DOHH2 (cell line): ENCODE data around the gene PAX7.

Experiments
- H3F3A ChIP-seq: fragments of 200-600 bp; sonication (generic), shearing (Covaris generic); 2 replicates; pipeline ENCODE4 v1.6.0; 2016; ENCODE audit warnings: antibody characterized with exemption, mild to moderate bottlenecking; ENCODE audit not compliant: control insufficient read depth, insufficient read depth
- H3K27ac ChIP-seq: fragments of 200-600 bp; sonication (generic); 2 replicates; pipeline ENCODE4 v1.5.1; 2014; ENCODE audit warnings: low read depth, mild to moderate bottlenecking, low read length, moderate library complexity
- H3K27me3 ChIP-seq: fragments of 200-600 bp; sonication (generic); 2 replicates; pipeline ENCODE4 v1.6.1; 2014; ENCODE audit warnings: mild to moderate bottlenecking, low read length, mixed read lengths; ENCODE audit not compliant: control insufficient read depth
- H3K36me3 ChIP-seq: fragments of 200-600 bp; sonication (generic); 2 replicates; pipeline ENCODE4 v1.6.1; 2014; ENCODE audit warnings: mild to moderate bottlenecking, low read length, moderate library complexity, mixed read lengths; ENCODE audit not compliant: control insufficient read depth
- H3K4me1 ChIP-seq: fragments of 200-600 bp; sonication (generic); 2 replicates; pipeline ENCODE4 v1.6.1; 2014; ENCODE audit warnings: mild to moderate bottlenecking, low read length, mixed read lengths; ENCODE audit not compliant: control insufficient read depth
- H3K4me2 ChIP-seq: fragments of 200-600 bp; sonication (generic); 2 replicates; pipeline ENCODE4 v1.6.0; 2014; ENCODE audit warnings: mild to moderate bottlenecking, low read length, moderate library complexity
- H3K4me3 ChIP-seq: fragments of 200-600 bp; sonication (generic); 2 replicates; pipeline ENCODE4 v1.5.1; 2014; ENCODE audit warnings: mild to moderate bottlenecking, low read length, mixed read lengths
- H3K79me2 ChIP-seq: fragments of 200-600 bp; sonication (generic); 2 replicates; pipeline ENCODE4 v1.6.1; 2014; ENCODE audit warnings: mild to moderate bottlenecking, low read length, mixed read lengths; ENCODE audit not compliant: control insufficient read depth
- H3K9me2 ChIP-seq: fragments of 200-600 bp; sonication (generic); replicated peaks from 2 replicates; pipeline ENCODE4 v1.6.1; 2014; ENCODE audit warnings: mild to moderate bottlenecking, low read length, mixed read lengths; ENCODE audit not compliant: control insufficient read depth
- H3K9me3 ChIP-seq: fragments of 200-600 bp; sonication (generic); 2 replicates; pipeline ENCODE4 v1.6.1; 2014; ENCODE audit warnings: antibody characterized with exemption, low read length, mixed read lengths; ENCODE audit not compliant: control insufficient read depth, insufficient read depth
- H4K20me1 ChIP-seq: fragments of 200-600 bp; sonication (generic); 2 replicates; pipeline ENCODE4 v1.6.0; 2014; ENCODE audit warnings: low read depth, mild to moderate bottlenecking, antibody characterized with exemption, low read length, moderate library complexity; ENCODE audit not compliant: control insufficient read depth, insufficient read depth
- EZH2phosphoT487 ChIP-seq: fragments of 200-600 bp; sonication (generic); IDR thresholded peaks from 2 replicates; pipeline ENCODE4 v1.6.1; 2017; ENCODE audit warnings: borderline replicate concordance, mild to moderate bottlenecking, antibody characterized with exemption, low read length, moderate library complexity, mixed read lengths
- TF ChIP-seq, protein P1 (sequence below): fragments of 200-600 bp; sonication (generic); IDR thresholded peaks from one replicate; pipeline ENCODE4 v1.5.1; 2014; ENCODE audit warnings: antibody characterized with exemption, mild to moderate bottlenecking, low read depth, low read length; ENCODE audit not compliant: poor library complexity, severe bottlenecking

Gene PAX7

DNA sequence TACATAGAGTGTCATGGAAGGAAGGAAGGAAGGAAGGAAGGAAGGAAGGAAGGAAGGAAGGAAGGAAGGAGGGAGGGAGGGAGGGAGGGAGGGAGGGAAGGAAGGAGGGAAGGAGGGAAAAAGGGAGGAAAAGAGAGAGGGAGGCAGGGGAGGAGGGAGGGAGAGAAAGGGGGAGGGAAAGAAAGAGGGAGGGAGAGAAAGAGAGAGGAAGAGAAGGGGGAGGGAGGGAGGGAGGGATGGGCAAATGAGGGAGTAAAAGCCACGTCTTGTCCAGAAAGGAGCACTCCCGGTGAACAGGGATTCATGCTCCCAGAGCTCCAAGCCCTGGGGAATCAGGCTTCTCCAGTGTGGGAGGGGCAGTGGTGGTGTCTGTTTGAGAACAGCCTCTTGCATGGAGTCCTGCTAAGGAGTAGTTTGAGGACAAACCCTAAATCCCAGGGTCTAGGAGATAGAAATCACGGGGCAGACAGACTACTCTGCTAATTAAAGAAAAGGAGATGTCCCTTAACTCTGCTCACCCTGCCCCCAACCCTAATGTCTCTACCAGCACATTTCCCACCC lies 157.3 kb downstream of the PAX7 start:
- Histone ChIP-seq H3F3A (no peaks in the 10 kb centered on the region), H3K9me2 (no peaks in the 10 kb centered on the region), H4K20me1 (no peaks in the 10 kb centered on the region), H3K27me3 (peaks cover 5% of the 10 kb centered on the region; the same call in 1 of the 2 replicates), H3K4me2 (no peak overlapping the region), H3K27ac (no peak overlapping the region), H3K9me3 (no peaks in the 10 kb centered on the region), H3K36me3 (no peaks in the 10 kb centered on the region), H3K4me3 (no peak overlapping the region), H3K4me1 (peaks cover 7% of the 10 kb centered on the region), H3K79me2 (no peaks in the 10 kb centered on the region)
- no peak for TF ChIP-seq EZH2phosphoT487
- TF ChIP-seq, protein P1, sequence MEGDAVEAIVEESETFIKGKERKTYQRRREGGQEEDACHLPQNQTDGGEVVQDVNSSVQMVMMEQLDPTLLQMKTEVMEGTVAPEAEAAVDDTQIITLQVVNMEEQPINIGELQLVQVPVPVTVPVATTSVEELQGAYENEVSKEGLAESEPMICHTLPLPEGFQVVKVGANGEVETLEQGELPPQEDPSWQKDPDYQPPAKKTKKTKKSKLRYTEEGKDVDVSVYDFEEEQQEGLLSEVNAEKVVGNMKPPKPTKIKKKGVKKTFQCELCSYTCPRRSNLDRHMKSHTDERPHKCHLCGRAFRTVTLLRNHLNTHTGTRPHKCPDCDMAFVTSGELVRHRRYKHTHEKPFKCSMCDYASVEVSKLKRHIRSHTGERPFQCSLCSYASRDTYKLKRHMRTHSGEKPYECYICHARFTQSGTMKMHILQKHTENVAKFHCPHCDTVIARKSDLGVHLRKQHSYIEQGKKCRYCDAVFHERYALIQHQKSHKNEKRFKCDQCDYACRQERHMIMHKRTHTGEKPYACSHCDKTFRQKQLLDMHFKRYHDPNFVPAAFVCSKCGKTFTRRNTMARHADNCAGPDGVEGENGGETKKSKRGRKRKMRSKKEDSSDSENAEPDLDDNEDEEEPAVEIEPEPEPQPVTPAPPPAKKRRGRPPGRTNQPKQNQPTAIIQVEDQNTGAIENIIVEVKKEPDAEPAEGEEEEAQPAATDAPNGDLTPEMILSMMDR, result no peak

DNA sequence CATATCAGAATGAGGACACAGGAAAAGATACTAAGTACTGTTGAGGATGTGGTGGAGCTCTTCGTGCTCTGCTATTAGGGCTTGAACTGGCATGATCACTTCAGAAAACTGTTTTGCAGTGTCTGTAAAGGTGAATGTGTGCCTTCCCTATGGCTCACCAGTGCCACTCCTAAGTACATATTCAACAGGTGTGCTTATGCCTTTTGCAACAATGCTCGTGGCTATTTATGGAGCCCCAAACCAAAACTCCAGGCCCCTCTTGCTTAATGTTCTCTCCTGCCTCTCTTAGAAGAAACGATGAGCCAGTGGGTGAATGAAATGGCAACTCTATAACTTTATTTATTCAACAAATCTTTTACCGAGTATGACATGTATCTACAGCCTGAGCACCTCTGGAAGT lies 158.6 kb downstream of the PAX7 start:
- Histone ChIP-seq H3K36me3 (no peaks in the 10 kb centered on the region), H3K9me3 (no peaks in the 10 kb centered on the region), H3K27ac (no peak overlapping the region), H4K20me1 (no peaks in the 10 kb centered on the region), H3K4me1 (peaks cover 7% of the 10 kb centered on the region), H3K4me2 (no peak overlapping the region), H3F3A (no peaks in the 10 kb centered on the region), H3K9me2 (no peaks in the 10 kb centered on the region), H3K27me3 (peaks cover 5% of the 10 kb centered on the region; the same call in 1 of the 2 replicates), H3K4me3 (no peak overlapping the region), H3K79me2 (no peaks in the 10 kb centered on the region)
- TF ChIP-seq, protein P1, result no peak
- no peak for TF ChIP-seq EZH2phosphoT487

DNA sequence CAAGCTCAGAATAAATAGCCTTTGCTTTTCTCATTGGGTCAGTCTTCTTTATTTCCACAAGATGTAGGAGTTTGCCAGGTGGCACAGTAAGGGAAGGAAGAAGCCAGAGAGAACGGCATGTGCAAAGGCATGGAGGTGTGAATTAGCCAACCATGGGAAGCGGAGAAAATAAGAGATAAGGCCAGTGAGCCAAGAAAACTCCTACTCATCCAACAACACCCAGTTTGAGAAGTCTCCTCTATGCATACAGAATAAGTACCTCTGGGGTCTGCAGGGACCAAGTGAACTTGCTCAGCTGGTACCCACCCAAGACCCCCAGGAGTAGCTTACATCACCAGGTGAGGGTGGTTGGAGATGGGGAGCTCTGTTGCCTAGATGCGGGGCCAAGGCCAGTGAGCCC lies 162.1 kb downstream of the PAX7 start:
- Histone ChIP-seq H3K9me2 (no peaks in the 10 kb centered on the region), H3K36me3 (no peaks in the 10 kb centered on the region), H4K20me1 (no peaks in the 10 kb centered on the region), H3K27ac (no peak overlapping the region), H3K27me3 (peaks cover 5% of the 10 kb centered on the region; the same call in 1 of the 2 replicates), H3F3A (no peaks in the 10 kb centered on the region), H3K4me3 (no peak overlapping the region), H3K9me3 (no peaks in the 10 kb centered on the region), H3K79me2 (no peaks in the 10 kb centered on the region), H3K4me2 (no peak overlapping the region), H3K4me1 (peaks cover 7% of the 10 kb centered on the region)
- TF ChIP-seq EZH2phosphoT487, result no peak
- TF ChIP-seq, protein P1, result no peak
